Thymus (tissue), 11 donors: ENCODE data around the gene SPTBN1. TPM values are rescaled to one million over a fixed set of nuclear protein-coding genes. Genes with fewer than 3 reads are reported as not detected.

Experiments used
- DNase-seq, 9 donors: peaks; one replicate each; pipeline ENCODE4 v3.0.0-alpha.2; 2013; ENCODE audit warnings: low spot score in 9 of 9, low read depth in 6 of 9, missing footprints in 1 of 9
- H3K27ac ChIP-seq, 2 donors: one replicate each; pipeline ENCODE4 v1.5.1; 2013; ENCODE audit warnings: control low read depth in 1 of 2, low read depth in 1 of 2, low read length in 1 of 2, mild to moderate bottlenecking in 1 of 2, moderate library complexity in 1 of 2
- H3K27me3 ChIP-seq, 2 donors: one replicate each; pipeline ENCODE4 v1.5.1; 2013; ENCODE audit warnings: low read length in 1 of 2; ENCODE audit not compliant: control insufficient read depth in 2 of 2, insufficient read depth in 1 of 2
- H3K36me3 ChIP-seq, 2 donors: one replicate each; pipeline ENCODE4 v1.5.1; 2013; ENCODE audit warnings: low read length in 1 of 2, mild to moderate bottlenecking in 1 of 2, moderate library complexity in 1 of 2; ENCODE audit not compliant: control insufficient read depth in 2 of 2, insufficient read depth in 2 of 2
- H3K4me1 ChIP-seq, 2 donors: one replicate each; pipeline ENCODE4 v1.5.1; 2013; ENCODE audit warnings: low read length in 2 of 2; ENCODE audit not compliant: control insufficient read depth in 2 of 2, insufficient read depth in 2 of 2
- H3K4me3 ChIP-seq, 2 donors: one replicate each; pipeline ENCODE4 v1.5.1; 2013; ENCODE audit warnings: low read length in 2 of 2, control low read depth in 1 of 2, mild to moderate bottlenecking in 1 of 2
- H3K9me3 ChIP-seq, 2 donors: one replicate each; pipeline ENCODE4 v1.5.1; 2013; ENCODE audit warnings: low read length in 1 of 2, mild to moderate bottlenecking in 1 of 2; ENCODE audit not compliant: control insufficient read depth in 2 of 2, insufficient read depth in 1 of 2
- WGBS: extraction: QIAGEN DNeasy Blood & Tissue Kit; methylation state at CpG from one replicate; pipeline ENCODE4 v1.1.7; 2013; 5-methylcytosine and 5-hydroxymethylcytosine counted together
- polyA plus RNA-seq: library from polyadenylated mRNA; stranded (reverse); fragments of 200-250 nt; gene quantifications from one replicate; pipeline ENCODE4 v1.2.3, GENCODE V29; 2013
- total RNA-seq: library from RNA; stranded (reverse); fragments of 120-200 nt; gene quantifications from one replicate; pipeline ENCODE4 v1.2.4, GENCODE V29; 2013
- donor health status: healthy.

The SPTBN1 gene
- total and polyA plus RNA-seq, 2 donors, result 37.1 to 74.4 TPM

DNA sequence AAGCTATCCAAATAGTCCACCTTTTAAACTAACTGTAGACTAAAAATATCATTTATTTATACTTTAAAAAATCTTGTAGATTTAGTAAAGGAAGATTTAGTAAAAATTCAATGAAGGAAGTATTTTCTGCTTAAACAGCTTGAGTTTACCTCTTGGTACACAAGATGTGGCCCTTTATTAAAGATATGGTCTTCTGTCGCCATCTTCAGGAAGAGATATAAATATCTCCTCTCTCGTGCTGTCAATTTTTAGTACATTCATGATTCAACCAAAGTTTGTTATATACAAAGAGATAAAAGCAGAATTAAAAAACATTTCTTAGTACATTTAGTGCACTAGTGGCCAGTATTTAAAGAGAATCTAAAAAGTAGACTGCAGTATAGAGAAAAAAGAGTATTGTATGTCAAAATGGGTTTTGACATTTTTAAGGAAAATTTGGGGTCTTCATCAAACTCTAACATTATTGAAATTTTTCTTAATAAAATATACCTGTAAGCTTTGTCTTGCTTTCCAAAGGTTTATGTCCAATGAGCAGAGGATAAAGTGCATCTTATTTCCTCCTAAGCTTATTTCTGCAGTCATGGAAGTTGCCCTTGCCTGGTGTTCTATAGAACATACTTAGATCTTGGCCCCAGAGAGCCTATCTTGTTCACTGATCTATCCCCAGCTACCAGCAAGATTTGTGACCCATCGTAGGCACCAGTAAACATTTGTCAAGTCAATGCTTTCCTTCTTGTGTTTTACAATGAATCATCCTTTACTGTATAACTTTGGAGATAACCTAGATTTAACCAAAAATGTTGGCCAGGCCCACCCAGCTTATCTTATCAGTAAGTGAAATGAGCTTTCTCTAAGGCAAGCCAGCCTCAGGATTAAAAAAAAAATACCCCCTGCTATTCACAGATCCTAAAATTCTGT lies 248.8 kb downstream of the SPTBN1 start:
- H3K27ac ChIP-seq, result no peak overlapping the region
- no peaks in the 10 kb centered on the region for H3K9me3 ChIP-seq
- no peak overlapping the region for H3K4me3 ChIP-seq
- H3K4me1 ChIP-seq, result peaks cover 0 to 14% of the 10 kb centered on the region in 2 donors
- peak in 6 of 9 donors; percentile 50 to 82 (median 58) for DNase-seq
- peaks cover 9 to 21% of the 10 kb centered on the region in 2 donors for H3K27me3 ChIP-seq
- WGBS, result 15% methylated on average over 3 of the region's 3 CpGs
- no peaks in the 10 kb centered on the region for H3K36me3 ChIP-seq

GRCh38 chr2:54706622-54707021 lies 250.5 kb downstream of the SPTBN1 start:
- no peaks in the 10 kb centered on the region for H3K9me3 ChIP-seq
- peaks cover 0 to 14% of the 10 kb centered on the region in 2 donors for H3K4me1 ChIP-seq
- H3K27ac ChIP-seq, result no peak overlapping the region
- H3K4me3 ChIP-seq, result no peak overlapping the region
- WGBS, result 99% methylated on average over 1 of the region's 1 CpG
- H3K36me3 ChIP-seq, result no peaks in the 10 kb centered on the region
- peaks cover 10 to 27% of the 10 kb centered on the region in 2 donors for H3K27me3 ChIP-seq
- DNase-seq, result no peak

DNA sequence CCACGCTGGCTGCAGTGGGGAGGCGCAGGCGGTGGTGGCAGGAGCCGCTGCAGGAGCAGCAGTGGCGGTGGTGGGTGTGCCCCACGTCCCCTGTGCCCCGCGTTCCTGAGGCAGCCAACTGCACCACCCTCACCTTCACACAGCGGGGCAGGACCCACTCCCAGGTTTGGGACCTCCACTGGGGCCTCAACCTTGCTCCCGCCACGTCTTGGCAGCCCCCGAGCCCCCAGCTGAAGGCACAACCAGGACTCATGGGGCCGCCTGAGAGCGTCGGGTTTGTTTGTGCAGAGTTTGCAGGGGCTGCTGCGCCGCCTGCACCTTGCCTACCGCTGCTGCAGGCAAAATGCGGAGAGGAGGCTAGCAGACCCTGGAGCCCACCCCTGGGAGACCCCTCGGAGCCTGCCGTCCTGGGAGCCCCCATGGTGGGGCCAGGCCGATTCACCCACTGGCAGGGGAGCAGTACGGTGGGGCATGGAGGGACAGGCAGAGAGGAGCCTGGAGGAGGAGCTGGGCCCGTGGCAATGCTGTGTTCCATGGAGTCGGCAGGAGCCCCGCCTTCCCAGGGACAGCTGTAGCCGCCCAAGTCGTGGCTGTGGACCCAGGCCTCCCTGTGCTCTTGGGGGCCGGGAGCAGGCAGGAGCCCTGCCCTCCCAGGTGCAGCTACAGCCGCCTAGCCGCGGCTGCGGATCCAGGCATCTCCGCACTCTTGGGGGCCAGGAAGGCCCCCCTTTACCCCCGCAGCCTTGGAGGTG lies 252.6 kb downstream of the SPTBN1 start:
- WGBS, result 11% methylated on average over 35 of the region's 35 CpGs
- Histone ChIP-seq H3K36me3 (no peaks in the 10 kb centered on the region), H3K9me3 (no peaks in the 10 kb centered on the region), H3K27ac (no peak overlapping the region), H3K4me3 (peak overlapping the region; percentile 36 to 46), H3K27me3 (peaks cover 10 to 27% of the 10 kb centered on the region in 2 donors), H3K4me1 (peaks cover 0 to 14% of the 10 kb centered on the region in 2 donors)
- DNase-seq, result peak in 4 of 9 donors; percentile 18 to 60 (median 35)

- WGBS, result 31% methylated on average over 18 of the region's 18 CpGs
- no peaks in the 10 kb centered on the region for H3K9me3 ChIP-seq
- H3K4me3 ChIP-seq, result peak overlapping the region; percentile 36 to 46
- H3K27me3 ChIP-seq, result peaks cover 10 to 27% of the 10 kb centered on the region in 2 donors
- no peak overlapping the region for H3K27ac ChIP-seq
- H3K4me1 ChIP-seq, result peaks cover 0 to 14% of the 10 kb centered on the region in 2 donors
- DNase-seq, result peak in 2 of 9 donors; percentile 26 to 39
- no peaks in the 10 kb centered on the region for H3K36me3 ChIP-seq
Observed at GRCh38 chr2:54709336-54709809, 253.2 kb downstream of the SPTBN1 start.

DNA sequence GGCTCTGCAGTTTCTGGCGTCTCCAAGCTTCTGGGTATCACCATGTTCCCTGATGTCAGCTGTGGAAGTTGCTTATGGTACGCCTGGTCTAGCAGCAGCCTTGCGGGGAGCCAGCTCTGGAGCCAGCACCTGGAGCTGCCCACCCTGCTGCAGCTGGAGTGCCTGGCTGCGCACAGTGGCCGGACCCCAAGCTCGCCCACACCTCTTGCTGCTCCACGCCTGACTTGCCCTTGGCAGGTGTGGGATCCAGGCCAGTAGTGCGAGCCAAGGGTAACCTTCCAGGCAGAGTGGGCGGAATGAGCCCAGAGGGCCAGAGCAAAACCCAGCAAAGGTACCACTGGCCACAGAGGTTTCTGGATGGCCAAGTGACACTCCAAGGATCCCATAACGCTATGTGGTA lies 254.1 kb downstream of the SPTBN1 start:
- no peak overlapping the region for H3K4me3 ChIP-seq
- no peaks in the 10 kb centered on the region for H3K9me3 ChIP-seq
- H3K27me3 ChIP-seq, result peaks cover 10 to 27% of the 10 kb centered on the region in 2 donors
- no peaks in the 10 kb centered on the region for H3K36me3 ChIP-seq
- WGBS, result 88% methylated on average over 10 of the region's 10 CpGs
- DNase-seq, result no peak
- H3K4me1 ChIP-seq, result peaks cover 0 to 14% of the 10 kb centered on the region in 2 donors
- H3K27ac ChIP-seq, result no peak overlapping the region

GRCh38 chr2:54712516-54712915 lies 256.4 kb downstream of the SPTBN1 start:
- H3K4me3 ChIP-seq, result no peak overlapping the region
- no peaks in the 10 kb centered on the region for H3K36me3 ChIP-seq
- DNase-seq, result no peak
- 97% methylated on average over 6 of the region's 6 CpGs for WGBS
- H3K27me3 ChIP-seq, result peaks cover 10 to 25% of the 10 kb centered on the region in 2 donors
- peaks cover 0 to 14% of the 10 kb centered on the region in 2 donors for H3K4me1 ChIP-seq
- H3K27ac ChIP-seq, result no peak overlapping the region
- no peaks in the 10 kb centered on the region for H3K9me3 ChIP-seq

GRCh38 chr2:54714996-54715395 lies 258.9 kb downstream of the SPTBN1 start:
- H3K27ac ChIP-seq, result no peak overlapping the region
- H3K36me3 ChIP-seq, result no peaks in the 10 kb centered on the region
- no peak for DNase-seq
- H3K27me3 ChIP-seq, result peaks cover 1 to 8% of the 10 kb centered on the region in 2 donors
- H3K4me1 ChIP-seq, result no peaks in the 10 kb centered on the region
- H3K4me3 ChIP-seq, result no peak overlapping the region
- no peaks in the 10 kb centered on the region for H3K9me3 ChIP-seq
- WGBS, result 86% methylated on average over 4 of the region's 4 CpGs

GRCh38 chr2:54716375-54716774 lies 260.2 kb downstream of the SPTBN1 start:
- no peaks in the 10 kb centered on the region for H3K9me3 ChIP-seq
- peaks cover 0 to 6% of the 10 kb centered on the region in 2 donors for H3K27me3 ChIP-seq
- H3K36me3 ChIP-seq, result no peaks in the 10 kb centered on the region
- H3K27ac ChIP-seq, result no peak overlapping the region
- no peaks in the 10 kb centered on the region for H3K4me1 ChIP-seq
- no peak overlapping the region for H3K4me3 ChIP-seq
- no peak for DNase-seq

- Histone ChIP-seq H3K27ac (no peak overlapping the region), H3K27me3 (peaks cover 8 to 24% of the 10 kb centered on the region in 2 donors), H3K4me3 (no peak overlapping the region), H3K4me1 (peaks cover 10 to 14% of the 10 kb centered on the region in 2 donors), H3K36me3 (no peaks in the 10 kb centered on the region), H3K9me3 (no peaks in the 10 kb centered on the region)
- WGBS, result 93% methylated on average over 2 of the region's 2 CpGs
- DNase-seq, result no peak
Observed at GRCh38 chr2:54720563-54720962, 264.4 kb downstream of the SPTBN1 start.
